Mammary epithelial cell (primary cell): ENCODE measurements around the gene NRG2.

Experiments used
- CTCF ChIP-seq, 2 donors: IDR thresholded peaks in 1 of 2; conservative IDR thresholded peaks in 1 of 2; 2 replicates each; pipeline ENCODE4 v1.5.1; 2011 to 2012; ENCODE audit warnings: inconsistent platforms in 2 of 2, low read length in 2 of 2, mild to moderate bottlenecking in 2 of 2, control low read depth in 1 of 2, low read depth in 1 of 2; ENCODE audit not compliant: insufficient read depth in 1 of 2; ENCODE audit errors: extremely low read depth in 1 of 2
- EZH2 ChIP-seq: IDR thresholded peaks from 2 replicates; pipeline ENCODE4 v1.6.1; 2012; ENCODE audit warnings: low read length, inconsistent platforms, borderline replicate concordance

- TF ChIP-seq CTCF (conservative IDR thresholded peaks at IDR 0.05 in 1 of 2, IDR thresholded peaks at IDR 0.05 in 1 of 2; ENCODE audit: extremely low read depth in 1 of 2, insufficient read depth in 1 of 2, low read depth in 1 of 2, low read length in 2 of 2) (no peak), EZH2 (no peak)
Measured at GRCh38 chr5:140011297-140011802, 31.7 kb downstream of the NRG2 start.
